GM12874 (cell line): ENCODE measurements around the gene SLC26A8.

Experiments used
- CTCF ChIP-seq: IDR thresholded peaks from 2 replicates; pipeline ENCODE4 v1.5.1; 2011; ENCODE audit warnings: low read depth, mild to moderate bottlenecking, control low read depth, low read length, moderate library complexity; ENCODE audit not compliant: insufficient read depth

Gene SLC26A8

GRCh38 chr6:36038120-36038876 lies 13.9 kb upstream of the SLC26A8 start:
- no peak for TF ChIP-seq CTCF

DNA sequence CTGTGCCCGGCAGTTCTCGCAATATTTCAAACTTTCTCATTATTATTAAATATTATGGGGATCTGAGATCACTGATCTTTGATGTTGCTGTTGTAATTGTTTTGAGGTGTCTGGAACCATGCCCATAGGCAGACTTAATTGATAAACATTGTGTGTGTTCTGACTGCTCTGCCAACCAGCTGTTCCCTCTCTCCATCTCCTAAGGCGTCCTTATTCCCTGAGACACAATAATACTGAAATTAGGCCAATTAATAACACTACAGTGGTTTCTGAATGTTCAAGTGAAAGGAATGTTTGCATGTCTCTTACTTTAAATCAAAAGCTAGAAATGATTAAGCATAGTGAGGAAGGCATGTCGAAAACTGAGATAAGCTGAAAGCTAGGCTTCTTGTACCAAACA lies 10.8 kb upstream of the SLC26A8 start:
- TF ChIP-seq CTCF: no peak

DNA sequence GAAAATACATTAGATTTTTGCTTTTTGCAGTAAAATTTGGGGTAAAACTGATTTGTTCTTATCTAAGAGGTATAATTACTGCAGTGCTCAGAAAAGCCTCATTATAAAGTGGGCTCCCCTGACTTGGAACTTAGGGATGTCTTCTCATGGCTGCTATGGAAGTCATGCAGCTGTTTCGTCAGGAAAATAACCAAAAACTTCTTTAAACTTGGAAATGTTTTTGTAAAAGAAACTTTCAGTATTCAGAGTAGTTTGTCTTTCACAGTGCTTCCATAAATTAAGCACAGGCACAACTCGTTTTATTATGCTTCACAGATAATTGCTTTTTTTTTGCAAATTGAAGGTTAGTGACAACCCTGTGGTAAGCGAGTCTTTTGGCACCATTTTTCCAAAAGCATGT lies 10.0 kb upstream of the SLC26A8 start:
- TF ChIP-seq CTCF: no peak

- no peak for TF ChIP-seq CTCF
Observed at GRCh38 chr6:36033935-36034334, 9.5 kb upstream of the SLC26A8 start.

- no peak for TF ChIP-seq CTCF
Observed at GRCh38 chr6:36032261-36032660, 7.8 kb upstream of the SLC26A8 start.

- no peak for TF ChIP-seq CTCF
Observed at GRCh38 chr6:36029464-36029863, 5.0 kb upstream of the SLC26A8 start.

DNA sequence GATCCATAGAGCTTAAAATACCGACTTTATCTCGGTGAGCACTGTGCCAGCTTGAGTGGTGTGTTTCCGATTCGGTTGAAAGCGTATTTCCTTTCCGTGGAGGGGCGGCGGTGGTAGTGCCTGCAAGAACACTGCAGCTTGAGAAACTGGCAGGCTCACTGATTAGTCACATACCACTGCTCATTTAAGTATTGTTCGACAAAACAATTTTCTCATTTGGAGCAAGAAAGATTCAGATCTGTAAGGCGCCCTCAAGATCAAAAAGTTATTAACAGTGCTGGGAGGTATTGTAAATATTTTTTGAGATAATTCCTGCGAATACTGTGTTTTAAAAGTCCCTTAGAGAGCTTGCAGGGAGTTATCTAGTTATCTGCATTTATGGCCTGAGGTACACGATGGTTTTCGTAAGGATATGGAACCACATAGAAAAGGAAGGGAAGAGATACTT lies 4.5 kb upstream of the SLC26A8 start:
- no peak for TF ChIP-seq CTCF
